IMR-90 (cell line): ENCODE data around the gene ARVCF. TPM values are rescaled to one million over a fixed set of nuclear protein-coding genes. Genes with fewer than 3 reads are reported as not detected.

Experiments used
- ATAC-seq: fragments of 200-7000 bp; cut with Tn5 transposase; 2 replicates; pipeline ENCODE4 v1.9.1; 2020; ENCODE audit warnings: low read depth, mild to moderate bottlenecking, moderate library complexity
- BruUV-seq: library from RNA; stranded (reverse); fragments of 400-500 nt; replicated peaks from 2 replicates; lab custom pipeline; 2021; lab: Mats Ljungman, UMichigan
- CTCF ChIA-PET: fragments of 300-600 bp; formaldehyde crosslinking; extraction: SDS; loops from one replicate; lab custom pipeline; 2021; ENCODE audit warnings: antibody characterized with exemption; lab: Yijun Ruan, JAX
- POLR2A ChIA-PET: fragments of 300-600 bp; sonication (Branson Sonifier 250); formaldehyde crosslinking; loops from one replicate; lab custom pipeline; 2022; ENCODE audit warnings: antibody characterized with exemption; ENCODE audit not compliant: unreplicated experiment; lab: Charles Lee
- DNase-seq: peaks from one replicate; pipeline ENCODE4 v3.0.0; 2013
- H2AFZ ChIP-seq: replicated peaks from 2 replicates; pipeline ENCODE3; 2013; ENCODE audit warnings: low read length, mild to moderate bottlenecking; ENCODE audit not compliant: poor library complexity
- H2AK5ac ChIP-seq: 2 replicates; pipeline ENCODE4 v1.6.1; 2013; ENCODE audit warnings: low read depth, low read length, inconsistent platforms
- H2AK9ac ChIP-seq: replicated peaks from 2 replicates; pipeline ENCODE3; 2013; ENCODE audit warnings: mild to moderate bottlenecking, low read depth, low read length, moderate library complexity; ENCODE audit not compliant: poor library complexity
- H2BK120ac ChIP-seq: 2 replicates; pipeline ENCODE4 v1.6.1; 2013; ENCODE audit warnings: low read depth, low read length, inconsistent platforms
- H2BK15ac ChIP-seq: 3 replicates; pipeline ENCODE4 v1.6.1; 2013; ENCODE audit warnings: low read depth, low read length, inconsistent platforms
- H2BK20ac ChIP-seq: 2 replicates; pipeline ENCODE4 v1.6.1; 2013; ENCODE audit warnings: low read depth, mild to moderate bottlenecking, inconsistent platforms, low read length, moderate library complexity
- H2BK5ac ChIP-seq: 2 replicates; pipeline ENCODE4 v1.6.1; 2013; ENCODE audit warnings: mild to moderate bottlenecking, low read depth, low read length, inconsistent platforms; ENCODE audit not compliant: poor library complexity, severe bottlenecking
- H3K14ac ChIP-seq: replicated peaks from 2 replicates; pipeline ENCODE4 v1.6.1; 2013; ENCODE audit warnings: low read depth, low read length, inconsistent platforms
- H3K18ac ChIP-seq: 2 replicates; pipeline ENCODE4 v1.6.1; 2013; ENCODE audit warnings: low read depth, low read length, control low read depth
- H3K23ac ChIP-seq: 2 replicates; pipeline ENCODE4 v1.6.1; 2013; ENCODE audit warnings: low read depth, low read length, inconsistent platforms
- H3K27ac ChIP-seq: 2 replicates; pipeline ENCODE4 v1.5.1; 2013; ENCODE audit warnings: mild to moderate bottlenecking, control low read depth, low read length; ENCODE audit not compliant: insufficient read depth
- H3K27me3 ChIP-seq: 2 replicates; pipeline ENCODE4 v1.6.1; 2013; ENCODE audit warnings: low read length; ENCODE audit not compliant: control insufficient read depth, insufficient read depth
- H3K36me3 ChIP-seq: 2 replicates; pipeline ENCODE4 v1.6.1; 2013; ENCODE audit warnings: low read length, mixed read lengths; ENCODE audit not compliant: control insufficient read depth, insufficient read depth
- H3K4ac ChIP-seq: 2 replicates; pipeline ENCODE4 v1.6.1; 2013; ENCODE audit warnings: low read depth, low read length, inconsistent platforms
- H3K4me1 ChIP-seq: 2 replicates; pipeline ENCODE4 v1.6.1; 2013; ENCODE audit warnings: low read length, mixed read lengths; ENCODE audit not compliant: control insufficient read depth, insufficient read depth
- H3K4me2 ChIP-seq: 2 replicates; pipeline ENCODE4 v1.6.1; 2013; ENCODE audit warnings: low read depth, mild to moderate bottlenecking, control low read depth, low read length, moderate library complexity
- H3K4me3 ChIP-seq: 2 replicates; pipeline ENCODE4 v1.5.1; 2013; ENCODE audit warnings: low read depth, mild to moderate bottlenecking, control low read depth, low read length, moderate library complexity; ENCODE audit not compliant: insufficient read depth
- H3K56ac ChIP-seq: 2 replicates; pipeline ENCODE4 v1.6.1; 2013; ENCODE audit warnings: low read length, inconsistent platforms; ENCODE audit not compliant: insufficient read depth; ENCODE audit errors: extremely low read depth
- H3K79me1 ChIP-seq, 2 experiments: 2 replicates each; pipeline ENCODE4 v1.6.1; 2013; ENCODE audit warnings: low read length in 2 of 2, inconsistent platforms in 1 of 2, low read depth in 1 of 2
- H3K9ac ChIP-seq: 2 replicates; pipeline ENCODE4 v1.6.1; 2013; ENCODE audit warnings: low read depth, low read length, control low read depth
- H3K9me1 ChIP-seq: 2 replicates; pipeline ENCODE4 v1.6.1; 2013; ENCODE audit warnings: low read length, inconsistent platforms; ENCODE audit not compliant: insufficient read depth
- H3K9me3 ChIP-seq: 2 replicates; pipeline ENCODE4 v1.6.1; 2013; ENCODE audit warnings: low read length; ENCODE audit not compliant: control insufficient read depth, insufficient read depth
- H4K20me1 ChIP-seq: 2 replicates; pipeline ENCODE4 v1.6.1; 2013; ENCODE audit warnings: low read length, inconsistent platforms; ENCODE audit not compliant: insufficient read depth
- H4K5ac ChIP-seq: 2 replicates; pipeline ENCODE4 v1.6.1; 2013; ENCODE audit warnings: mild to moderate bottlenecking, low read depth, low read length, control low read depth
- H4K8ac ChIP-seq, 2 experiments: 2 replicates each; pipeline ENCODE4 v1.6.1; 2013; ENCODE audit warnings: low read depth in 2 of 2, low read length in 2 of 2, control low read depth in 1 of 2, inconsistent platforms in 1 of 2
- H4K91ac ChIP-seq: 2 replicates; pipeline ENCODE4 v1.6.1; 2013; ENCODE audit warnings: low read depth, low read length, inconsistent platforms; ENCODE audit not compliant: insufficient read depth
- BHLHE40 ChIP-seq: fragments of 150-350 bp; IDR thresholded peaks from 2 replicates; pipeline ENCODE4 v1.6.1; 2016; ENCODE audit warnings: mild to moderate bottlenecking, low read depth, low read length
- CHD1 ChIP-seq: IDR thresholded peaks from 2 replicates; pipeline ENCODE4 v1.6.1; 2012; ENCODE audit warnings: low read depth, low read length, improper control_type of control experiment
- MXI1 ChIP-seq: IDR thresholded peaks from 2 replicates; pipeline ENCODE4 v1.6.1; 2012; ENCODE audit warnings: low read depth, mild to moderate bottlenecking, low read length, moderate library complexity, borderline replicate concordance
- WGBS, 2 experiments: methylation state at CpG; one replicate each; pipeline versions ENCODE4 v1.1.5 to v1.1.7; 2013; ENCODE audit warnings: missing lambda C conversion rate in 2 of 2; ENCODE audit not compliant: insufficient read length in 1 of 2; ENCODE audit errors: extremely low coverage in 2 of 2; 5-methylcytosine and 5-hydroxymethylcytosine counted together
- dilution Hi-C: fragments of 300-500 bp; cut with HindIII; formaldehyde crosslinking; loops from one replicate; pipeline ENCODE4 v1.14.3; 2018; ENCODE audit warnings: low sequenced_read_pairs; ENCODE audit not compliant: unreplicated experiment
- in situ Hi-C: fragments of 300-500 bp; cut with MboI; formaldehyde crosslinking; loops from 3 replicates; pipeline ENCODE4 v1.14.3; 2019; ENCODE audit warnings: low sequenced_read_pairs, inconsistent platforms, mixed read lengths
- intact Hi-C: fragments of 100-400 bp; cut with micrococcal nuclease; formaldehyde crosslinking; loops from 2 replicates; pipeline ENCODE4 v1.10.0; 2022
- polyA plus RNA-seq, 3 experiments: library from polyadenylated mRNA; depleted of rRNA; stranded (reverse); fragments of >200 nt; gene quantifications; 2 replicates each; pipeline ENCODE4 v1.2.3, GENCODE V29; 2012; ENCODE audit warnings: low replicate concordance in 1 of 3
- total RNA-seq: library from RNA; depleted of rRNA; stranded (reverse); fragments of >200 nt; gene quantifications from 2 replicates; pipeline ENCODE4 v1.2.3, GENCODE V29; 2012
- TF ChIP-seq, protein P1 (sequence below): conservative IDR thresholded peaks from 2 replicates; pipeline ENCODE4 v1.5.1; 2012; ENCODE audit warnings: mild to moderate bottlenecking, low read depth, low read length, improper control_type of control experiment

ARVCF gene
- total and polyA plus RNA-seq, 2 of the 4 experiments (the other 2 are of a cell fraction) = 8.6 to 14.1 TPM

DNA sequence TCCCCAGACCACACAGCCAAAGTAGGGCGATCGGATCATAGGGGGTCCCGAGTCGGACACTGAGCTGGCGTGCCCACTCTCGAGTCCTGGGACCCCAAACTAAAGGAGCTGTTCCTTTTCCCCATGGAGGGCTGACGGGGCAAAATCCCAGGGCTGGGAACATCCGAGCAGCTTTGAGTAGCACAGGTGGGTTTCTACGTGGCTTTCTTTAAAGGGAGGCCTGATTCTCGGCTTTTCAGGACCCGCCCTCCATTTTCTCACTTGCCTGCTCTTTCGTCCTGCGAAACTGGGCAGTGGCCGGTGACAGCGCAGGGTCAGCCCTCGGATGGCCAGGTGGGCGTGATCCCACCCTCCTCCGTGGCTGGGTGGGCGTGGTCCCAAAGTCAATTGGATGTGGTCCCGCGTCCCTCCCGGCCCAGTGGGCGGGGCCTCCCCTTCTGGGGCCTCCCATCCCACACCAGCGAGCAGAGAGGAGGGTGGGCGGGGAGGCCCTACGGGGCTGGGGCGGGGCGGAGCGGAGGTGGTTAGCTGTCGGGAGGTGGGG lies 57.5 kb downstream of the ARVCF start:
- Histone ChIP-seq H3K56ac (no peak overlapping the region), H3K36me3 (peaks cover 23% of the 10 kb centered on the region), H3K14ac (peak overlapping the region; percentile 57; the same call in 1 of the 2 replicates), H4K20me1 (peaks cover 58% of the 10 kb centered on the region), H3K4me1 (peaks cover 25% of the 10 kb centered on the region), H4K5ac (peak overlapping the region; percentile 16; the same call in 1 of the 2 replicates), H4K91ac (no peak overlapping the region), H3K18ac (no peak overlapping the region), H3K27me3 (no peaks in the 10 kb centered on the region), H2BK120ac (no peak overlapping the region), H3K9ac (no peak overlapping the region), H3K23ac (no peak overlapping the region), H2BK5ac (no peak overlapping the region), H3K4ac (peak overlapping the region; percentile 34), H3K79me1 (peaks cover 36 to 81% of the 10 kb centered on the region in 2 experiments), H3K4me3 (no peak overlapping the region), H2AK9ac (peak overlapping the region; percentile 70), H3K27ac (no peak overlapping the region), H2BK20ac (no peak overlapping the region), H3K9me3 (no peaks in the 10 kb centered on the region), H3K9me1 (peaks cover 31% of the 10 kb centered on the region), H4K8ac (no peak overlapping the region; a peak in 1 of 4 replicates), H2AFZ (peak overlapping the region; percentile 80), H2BK15ac (no peak overlapping the region), H2AK5ac (peak overlapping the region; percentile 54; the same call in 1 of the 2 replicates), H3K4me2 (peak overlapping the region; percentile 65)
- no TSS peak for BruUV-seq
- DNase-seq = peak; percentile 39
- ChIA-PET CTCF (interaction anchor here (1.0 kb wide), 1 partner anchor 229 kb away, joined by 4 read pairs; no protein-coding TSS in a partner anchor), POLR2A (interaction anchor here (0.5 kb wide), 1 partner anchor 1739 kb away, joined by 3 read pairs; no protein-coding TSS in a partner anchor)
- 32% methylated on average over 10 of the region's 30 CpGs; no CpG with 5 or more reads in 1 of the 2 experiments for WGBS, 2 experiments
- in situ Hi-C loops = no loop called here
- intact Hi-C loops = no loop called here
- dilution Hi-C loops = no loop called here
- peak; percentile 61 for ATAC-seq
- TF ChIP-seq CHD1 (no peak), BHLHE40 (no peak), MXI1 (no peak)
- TF ChIP-seq, protein P1, sequence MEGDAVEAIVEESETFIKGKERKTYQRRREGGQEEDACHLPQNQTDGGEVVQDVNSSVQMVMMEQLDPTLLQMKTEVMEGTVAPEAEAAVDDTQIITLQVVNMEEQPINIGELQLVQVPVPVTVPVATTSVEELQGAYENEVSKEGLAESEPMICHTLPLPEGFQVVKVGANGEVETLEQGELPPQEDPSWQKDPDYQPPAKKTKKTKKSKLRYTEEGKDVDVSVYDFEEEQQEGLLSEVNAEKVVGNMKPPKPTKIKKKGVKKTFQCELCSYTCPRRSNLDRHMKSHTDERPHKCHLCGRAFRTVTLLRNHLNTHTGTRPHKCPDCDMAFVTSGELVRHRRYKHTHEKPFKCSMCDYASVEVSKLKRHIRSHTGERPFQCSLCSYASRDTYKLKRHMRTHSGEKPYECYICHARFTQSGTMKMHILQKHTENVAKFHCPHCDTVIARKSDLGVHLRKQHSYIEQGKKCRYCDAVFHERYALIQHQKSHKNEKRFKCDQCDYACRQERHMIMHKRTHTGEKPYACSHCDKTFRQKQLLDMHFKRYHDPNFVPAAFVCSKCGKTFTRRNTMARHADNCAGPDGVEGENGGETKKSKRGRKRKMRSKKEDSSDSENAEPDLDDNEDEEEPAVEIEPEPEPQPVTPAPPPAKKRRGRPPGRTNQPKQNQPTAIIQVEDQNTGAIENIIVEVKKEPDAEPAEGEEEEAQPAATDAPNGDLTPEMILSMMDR = no peak
